Activated naive CD4-positive, alpha-beta T cell treated with anti-CD3 and anti-CD28 coated beads, Interleukin-2, amount 10 ng/mL, durations not matched to agents 7 days and 5 days (primary cell): ENCODE results near the gene WNT5B.

Experiments used
- CTCF ChIA-PET: fragments of 350-600 bp; sonication (Branson Sonifier 250); formaldehyde crosslinking; loops from one replicate; lab custom pipeline; 2021; ENCODE audit warnings: antibody characterized with exemption; lab: Charles Lee
- DNase-seq: peaks from one replicate; pipeline ENCODE4 v3.0.0-alpha.2; 2020
- H3K27ac Mint-ChIP-seq: one replicate; pipeline ENCODE4 v1.8.0; 2021; ENCODE audit warnings: mild to moderate bottlenecking, moderate library complexity, mixed read lengths
- H3K27me3 Mint-ChIP-seq: one replicate; pipeline ENCODE4 v1.8.0; 2021; ENCODE audit warnings: mild to moderate bottlenecking, mixed read lengths
- H3K36me3 Mint-ChIP-seq: one replicate; pipeline ENCODE4 v1.8.0; 2021; ENCODE audit warnings: mixed read lengths
- H3K4me1 Mint-ChIP-seq: one replicate; pipeline ENCODE4 v1.8.0; 2021; ENCODE audit warnings: mixed read lengths
- H3K4me3 Mint-ChIP-seq: one replicate; pipeline ENCODE4 v1.8.0; 2021; ENCODE audit warnings: mild to moderate bottlenecking, moderate library complexity, mixed read lengths
- H3K9me3 Mint-ChIP-seq: one replicate; pipeline ENCODE4 v1.8.0; 2021; ENCODE audit warnings: mixed read lengths

The WNT5B gene

DNA sequence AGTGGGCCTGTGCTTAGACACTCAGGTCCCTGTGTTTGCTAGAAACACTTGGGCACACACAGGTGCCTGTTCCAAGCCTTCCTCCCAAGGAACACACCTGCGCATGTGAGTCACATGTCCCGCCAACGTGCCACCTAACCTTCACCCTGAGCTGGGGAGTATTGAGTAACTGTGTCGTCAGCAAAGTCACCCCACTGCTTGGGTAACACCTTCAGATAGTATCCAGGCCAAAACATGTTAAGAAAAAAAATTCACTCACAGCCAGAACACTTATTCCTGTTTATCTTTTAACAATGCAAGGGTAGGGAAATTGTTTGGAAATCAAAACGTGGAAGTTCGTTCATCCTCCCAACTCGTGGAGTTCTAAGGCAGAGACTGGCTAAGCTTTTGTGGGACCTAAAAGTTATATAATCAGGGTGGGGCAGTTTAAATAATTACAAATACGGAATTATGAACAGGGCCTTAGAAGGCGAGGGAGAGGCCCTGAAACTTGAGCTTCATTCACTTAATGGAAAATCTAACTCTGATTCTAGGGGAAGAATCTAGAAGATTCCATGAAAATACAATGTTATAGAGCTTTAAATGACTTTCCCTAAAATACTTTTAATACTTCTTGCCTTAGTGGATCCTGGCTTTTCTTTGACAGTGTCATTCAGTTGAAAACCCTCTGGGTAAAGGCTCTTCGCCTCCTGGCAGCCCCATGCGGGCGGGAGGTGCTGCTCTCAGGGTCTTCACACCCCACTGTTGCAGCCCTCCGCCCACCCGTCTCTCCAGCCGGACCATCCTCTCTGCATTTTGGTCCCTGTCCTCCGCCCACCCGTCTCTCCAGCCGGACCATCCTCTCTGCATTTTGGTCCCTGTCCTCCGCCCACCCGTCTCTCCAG lies 31.5 kb downstream of the WNT5B start:
- Mint-ChIP-seq H3K4me3 (peak overlapping the region; percentile 3), H3K27me3 (peaks cover 30% of the 10 kb centered on the region), H3K9me3 (no peaks in the 10 kb centered on the region), H3K27ac (peak overlapping the region; percentile 38), H3K4me1 (peaks cover 34% of the 10 kb centered on the region), H3K36me3 (peaks cover 2% of the 10 kb centered on the region)
- CTCF ChIA-PET, result interaction anchor here (1.5 to 15.6 kb wide), 2 partner anchors 26 to 129 kb away, joined by 4 to 326 read pairs; no protein-coding TSS in a partner anchor
- peak; percentile 44 for DNase-seq

DNA sequence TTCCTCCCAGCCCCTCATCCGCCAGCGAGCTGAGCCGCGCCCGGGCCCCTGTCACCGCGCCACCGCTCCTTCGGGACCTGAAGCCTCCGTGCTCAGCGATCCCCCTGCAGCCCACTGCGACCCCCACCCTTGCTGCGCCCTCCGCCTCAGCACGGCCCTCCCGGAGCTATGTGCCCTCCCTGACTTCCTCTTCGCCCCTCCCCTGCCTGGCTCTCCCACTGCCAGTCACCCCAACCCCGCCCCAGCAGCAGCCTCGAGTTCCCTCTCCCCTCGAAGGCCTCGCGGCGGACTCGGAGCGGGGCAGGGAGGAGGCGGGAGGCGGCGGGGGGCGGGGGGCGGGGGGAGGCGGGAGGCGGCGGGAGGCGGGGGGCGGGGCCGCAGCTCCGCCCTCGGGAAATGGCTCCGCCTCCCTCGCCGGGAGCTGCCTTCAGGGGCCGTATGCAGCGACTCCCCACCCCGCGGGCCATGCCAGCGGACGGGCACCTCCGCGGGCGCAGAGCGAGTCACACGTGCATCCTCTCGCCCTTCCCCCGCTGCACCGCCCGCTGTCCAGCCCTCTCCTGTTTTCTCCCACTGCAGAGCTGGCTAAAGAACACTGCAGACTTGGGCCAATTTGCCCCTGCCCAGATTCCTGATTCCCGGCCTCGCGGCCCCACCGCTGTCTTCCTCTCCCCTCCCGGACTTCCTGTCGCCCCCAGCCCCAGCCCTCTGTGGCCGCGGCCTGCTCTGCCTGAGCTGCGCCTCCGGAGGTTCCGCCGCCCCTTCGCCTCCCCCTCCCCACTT lies 32.7 kb downstream of the WNT5B start:
- peaks cover 27% of the 10 kb centered on the region for H3K27me3 Mint-ChIP-seq
- H3K4me1 Mint-ChIP-seq, result peaks cover 44% of the 10 kb centered on the region
- H3K27ac Mint-ChIP-seq, result peak overlapping the region; percentile 82
- H3K9me3 Mint-ChIP-seq, result no peaks in the 10 kb centered on the region
- peaks cover 2% of the 10 kb centered on the region for H3K36me3 Mint-ChIP-seq
- DNase-seq, result peak; percentile 88
- H3K4me3 Mint-ChIP-seq, result peak overlapping the region; percentile 69
- CTCF ChIA-PET, result interaction anchor here (1.2 to 15.6 kb wide), 2 partner anchors 29 to 128 kb away, joined by 3 to 326 read pairs; partner anchors contain the start of gene ADIPOR2

DNA sequence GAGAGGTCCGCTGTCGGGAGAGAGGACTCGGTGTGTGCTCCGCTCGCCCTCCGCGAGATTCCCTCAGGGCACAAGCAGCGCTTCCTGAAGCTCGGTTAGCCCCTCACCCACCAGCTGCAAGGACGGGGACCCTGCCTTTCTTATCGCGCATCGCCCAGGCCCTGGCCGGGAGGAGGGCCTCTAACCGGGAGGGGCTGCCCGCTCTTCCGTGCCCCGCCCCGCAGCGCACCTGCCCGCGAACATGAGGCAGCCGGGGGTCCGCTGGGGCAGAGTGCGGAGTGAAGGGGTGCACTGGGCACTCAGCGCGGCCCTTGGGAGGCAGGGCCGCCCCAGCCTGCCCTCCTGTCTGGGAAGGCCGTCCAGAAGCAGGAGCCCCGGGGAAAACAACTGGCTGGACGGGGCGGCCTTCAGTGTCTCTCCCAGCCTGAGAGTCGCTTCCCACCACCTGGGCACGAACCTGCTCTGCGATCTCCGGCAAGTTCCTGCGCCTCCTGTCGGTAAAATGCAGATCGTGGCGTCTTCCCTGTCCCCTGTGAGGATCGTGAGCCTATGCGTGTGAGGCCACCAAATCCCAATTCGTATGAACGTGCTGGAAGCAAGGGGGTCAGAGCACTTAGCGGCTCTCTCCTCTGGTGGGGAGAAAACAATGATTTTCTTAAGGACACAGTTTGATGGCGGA lies 33.9 kb downstream of the WNT5B start:
- Mint-ChIP-seq H3K9me3 (no peaks in the 10 kb centered on the region), H3K27me3 (peaks cover 19% of the 10 kb centered on the region), H3K4me1 (peaks cover 55% of the 10 kb centered on the region), H3K27ac (peak overlapping the region; percentile 74), H3K4me3 (peak overlapping the region; percentile 71), H3K36me3 (peaks cover 2% of the 10 kb centered on the region)
- CTCF ChIA-PET, result interaction anchor here (15.6 kb wide), 1 partner anchor 127 kb away, joined by 326 read pairs; no protein-coding TSS in a partner anchor
- DNase-seq, result peak; percentile 28

DNA sequence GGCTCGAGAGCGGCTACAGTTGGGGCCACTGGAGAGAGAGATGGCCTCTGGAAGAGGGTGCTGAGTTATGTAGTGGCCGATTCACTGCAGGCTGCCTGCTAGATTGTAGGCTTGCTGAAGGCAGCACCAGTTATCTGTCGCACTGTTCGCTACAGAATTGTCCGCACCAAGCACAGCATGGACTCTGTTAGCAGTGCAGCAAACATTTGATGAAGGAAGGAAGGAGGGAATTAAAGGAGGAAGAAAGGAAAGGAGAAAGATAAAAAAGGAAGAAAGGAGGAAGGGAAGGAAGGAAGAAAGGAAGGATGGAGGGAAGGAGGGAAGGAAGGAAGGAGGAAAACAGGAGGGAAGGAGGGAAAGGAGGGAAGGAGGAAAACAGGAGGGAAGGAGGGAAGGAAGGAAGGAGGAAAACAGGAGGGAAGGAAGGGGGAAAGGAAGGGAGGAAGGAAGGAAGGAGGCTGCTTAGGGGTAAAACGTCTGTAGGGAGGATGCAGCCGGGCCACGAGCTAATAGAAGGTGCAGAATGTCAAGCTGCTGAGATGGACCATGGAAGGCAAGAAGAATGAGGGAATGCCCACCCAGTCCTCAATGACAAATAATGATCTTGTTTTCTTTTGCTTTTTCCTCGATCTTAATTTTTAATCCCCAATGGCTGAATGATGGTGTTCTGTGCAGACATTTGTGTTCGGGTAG lies 34.6 kb downstream of the WNT5B start:
- peaks cover 60% of the 10 kb centered on the region for H3K4me1 Mint-ChIP-seq
- DNase-seq, result no peak
- no peaks in the 10 kb centered on the region for H3K9me3 Mint-ChIP-seq
- peaks cover 19% of the 10 kb centered on the region for H3K27me3 Mint-ChIP-seq
- H3K36me3 Mint-ChIP-seq, result peaks cover 2% of the 10 kb centered on the region
- peak overlapping the region; percentile 71 for H3K4me3 Mint-ChIP-seq
- CTCF ChIA-PET, result no interaction called here
- H3K27ac Mint-ChIP-seq, result peak overlapping the region; percentile 74

DNA sequence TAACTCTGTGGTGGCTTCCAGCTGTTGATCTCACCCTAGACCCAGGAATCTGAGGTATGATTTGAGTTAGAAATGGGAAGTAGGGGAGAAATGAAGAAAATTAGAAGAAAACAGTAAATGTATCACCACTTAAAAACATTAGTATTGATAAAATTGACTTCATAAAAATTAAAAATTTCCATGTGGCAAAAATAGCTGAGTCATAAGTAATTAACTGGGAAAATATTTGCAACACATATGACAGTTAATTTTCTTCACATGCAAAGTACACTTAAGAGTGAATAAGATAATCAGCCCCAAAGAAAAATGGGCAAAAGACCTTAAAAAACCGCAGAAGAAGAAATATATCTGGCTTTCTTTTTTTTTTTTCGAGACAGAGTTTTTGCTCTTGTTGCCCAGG lies 36.3 kb downstream of the WNT5B start:
- Mint-ChIP-seq H3K4me1 (peaks cover 67% of the 10 kb centered on the region), H3K27me3 (peaks cover 19% of the 10 kb centered on the region), H3K9me3 (no peaks in the 10 kb centered on the region), H3K27ac (no peak overlapping the region), H3K4me3 (no peak overlapping the region), H3K36me3 (peaks cover 2% of the 10 kb centered on the region)
- CTCF ChIA-PET, result interaction anchor here (0.6 to 1.4 kb wide), 2 partner anchors 31 to 368 kb away, joined by 3 read pairs; no protein-coding TSS in a partner anchor
- no peak for DNase-seq

DNA sequence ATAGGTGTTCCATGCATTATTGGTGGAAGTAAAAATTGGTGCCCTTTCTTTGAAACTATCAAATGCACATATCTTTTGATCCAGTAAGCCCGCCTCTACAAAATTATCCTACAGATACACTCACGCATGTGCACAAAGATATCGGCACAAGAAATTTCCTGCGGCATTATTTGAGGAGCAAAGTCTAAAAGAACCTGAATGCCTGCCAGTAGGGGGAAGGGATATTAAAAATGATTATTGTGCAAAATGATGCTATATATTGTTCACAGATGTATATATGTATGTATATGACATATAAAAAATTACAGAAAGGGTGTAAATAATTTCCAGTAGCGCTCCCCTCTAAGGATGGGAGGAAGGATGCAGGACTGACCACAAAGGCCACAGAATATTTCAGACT lies 37.2 kb downstream of the WNT5B start:
- Mint-ChIP-seq H3K27ac (no peak overlapping the region), H3K4me1 (peaks cover 67% of the 10 kb centered on the region), H3K36me3 (peaks cover 2% of the 10 kb centered on the region), H3K27me3 (peaks cover 23% of the 10 kb centered on the region), H3K4me3 (no peak overlapping the region), H3K9me3 (no peaks in the 10 kb centered on the region)
- CTCF ChIA-PET, result interaction anchor here (1.2 kb wide), 1 partner anchor 16 kb away, joined by 3 read pairs; no protein-coding TSS in a partner anchor
- no peak for DNase-seq

DNA sequence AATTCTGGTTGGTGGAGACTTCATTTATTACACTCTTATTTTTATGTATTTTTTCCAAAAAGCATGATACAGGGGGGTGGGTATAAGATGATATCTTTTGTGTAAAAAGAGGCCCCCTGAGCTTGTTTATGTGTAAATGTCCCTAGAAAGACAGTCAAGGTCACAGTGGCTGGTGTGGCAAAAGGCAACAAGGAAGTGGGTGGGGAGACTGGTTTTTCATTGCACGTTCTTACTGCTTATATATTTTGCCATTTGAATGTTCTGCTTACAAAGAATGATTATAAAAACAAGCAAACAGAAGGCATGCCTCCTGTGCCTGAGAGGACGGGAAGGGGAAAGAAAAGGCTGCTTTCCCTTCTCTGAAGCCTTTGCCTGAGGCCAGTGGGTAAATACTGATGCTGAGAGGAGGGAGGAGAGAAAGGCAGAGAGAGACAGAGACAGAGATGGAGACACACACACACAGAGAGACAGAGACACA lies 37.7 kb downstream of the WNT5B start:
- CTCF ChIA-PET, result interaction anchor here (0.8 to 1.2 kb wide), 2 partner anchors 9 to 15 kb away, joined by 3 read pairs; no protein-coding TSS in a partner anchor
- no peak for DNase-seq
- H3K36me3 Mint-ChIP-seq, result peaks cover 2% of the 10 kb centered on the region
- H3K27ac Mint-ChIP-seq, result peak overlapping the region; percentile 86
- H3K9me3 Mint-ChIP-seq, result no peaks in the 10 kb centered on the region
- H3K4me3 Mint-ChIP-seq, result no peak overlapping the region
- H3K27me3 Mint-ChIP-seq, result peaks cover 18% of the 10 kb centered on the region
- H3K4me1 Mint-ChIP-seq, result peaks cover 65% of the 10 kb centered on the region

DNA sequence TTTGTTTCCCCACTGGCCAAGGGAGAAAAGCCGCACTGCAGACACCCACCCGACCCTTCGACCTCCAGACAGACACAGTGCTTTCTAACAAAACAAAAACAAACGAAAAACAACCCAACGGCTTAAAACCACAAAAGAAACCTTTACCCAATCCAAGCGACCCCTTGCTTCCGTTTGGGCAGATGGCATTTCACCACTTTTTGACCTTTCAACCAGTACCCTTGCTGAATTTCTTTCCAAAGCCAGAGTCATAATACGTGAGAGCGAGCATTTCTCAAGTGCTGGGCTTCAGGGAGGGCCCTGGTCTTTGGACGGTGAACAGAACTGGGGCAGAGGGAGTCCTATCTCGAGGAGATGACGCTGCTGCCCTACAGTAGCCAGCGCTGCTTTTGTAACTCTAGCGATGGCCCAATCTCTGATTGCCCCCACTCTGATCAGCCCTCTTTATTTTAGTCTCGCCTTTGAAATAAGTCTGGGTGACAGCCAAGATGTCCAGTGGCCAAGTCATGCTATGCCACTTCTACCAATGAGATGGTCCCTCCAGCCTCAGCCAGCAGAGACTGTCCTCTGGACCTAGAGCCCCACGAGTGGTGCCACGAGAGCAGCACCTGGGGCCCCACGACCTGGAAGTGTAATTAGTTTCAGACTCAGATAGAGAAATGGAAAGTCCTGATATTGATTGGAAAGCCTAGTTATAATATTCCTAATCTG lies 40.0 kb downstream of the WNT5B start:
- Mint-ChIP-seq H3K4me1 (peaks cover 52% of the 10 kb centered on the region), H3K9me3 (no peaks in the 10 kb centered on the region)
- CTCF ChIA-PET, result interaction anchor here (1.2 kb wide), 1 partner anchor 16 kb away, joined by 3 read pairs; no protein-coding TSS in a partner anchor

DNA sequence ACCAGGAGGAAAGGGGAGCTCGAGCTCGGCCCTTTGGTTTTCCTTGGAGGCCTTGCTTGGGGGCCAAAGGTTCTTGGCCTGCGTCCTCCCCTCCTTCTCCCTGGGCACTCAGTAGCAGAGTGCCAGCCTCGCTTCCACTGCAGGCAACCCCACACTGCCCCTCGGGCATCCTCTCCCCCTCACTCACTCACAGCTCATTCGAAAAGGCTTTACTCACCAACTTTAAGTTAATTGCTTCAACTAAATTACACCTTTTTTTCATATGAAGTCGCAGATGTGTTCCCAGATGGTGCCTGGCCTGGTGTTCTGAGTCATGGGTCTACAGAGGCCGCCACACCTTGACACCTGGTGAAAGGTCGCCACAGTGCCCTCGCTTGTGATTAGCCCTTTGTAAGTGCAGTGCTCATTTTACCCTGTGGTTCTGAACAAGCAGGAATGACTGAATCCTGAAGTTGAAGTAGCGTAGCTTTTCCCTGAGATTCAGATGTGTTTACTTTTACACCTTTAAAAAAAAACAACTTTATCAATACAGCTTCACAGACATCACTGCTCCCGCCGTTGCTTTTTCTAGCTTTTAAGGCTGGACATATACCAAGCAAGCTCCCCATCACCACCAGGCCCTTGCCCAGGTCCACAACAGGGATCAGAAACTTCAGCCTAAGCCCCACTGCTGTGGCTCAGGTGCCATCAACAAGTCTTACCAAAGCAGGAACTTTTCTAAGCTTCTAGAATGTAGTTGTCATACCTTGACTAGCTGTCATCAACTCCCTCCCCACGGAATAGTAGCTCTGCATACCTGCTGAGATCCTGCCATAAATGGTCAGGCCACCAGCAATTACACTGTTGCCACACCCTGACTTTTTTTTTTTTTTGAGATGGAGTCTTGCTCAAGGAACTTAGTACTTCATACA lies 41.6 kb downstream of the WNT5B start:
- Mint-ChIP-seq H3K27ac (peak overlapping the region; percentile 68), H3K4me1 (peaks cover 38% of the 10 kb centered on the region), H3K9me3 (no peaks in the 10 kb centered on the region), H3K27me3 (peaks cover 4% of the 10 kb centered on the region), H3K4me3 (no peak overlapping the region), H3K36me3 (no peaks in the 10 kb centered on the region)
- no peak for DNase-seq
- CTCF ChIA-PET, result interaction anchor here (0.7 to 1.5 kb wide), 5 partner anchors 11 to 36 kb away, joined by 3 to 5 read pairs (median 3); no protein-coding TSS in a partner anchor

More for the DNA sequence above, 40.0 kb downstream of the WNT5B start:
- Mint-ChIP-seq H3K36me3 (no peaks in the 10 kb centered on the region), H3K27ac (peak overlapping the region; percentile 44), H3K4me3 (no peak overlapping the region), H3K27me3 (peaks cover 4% of the 10 kb centered on the region)
- no peak for DNase-seq

DNA sequence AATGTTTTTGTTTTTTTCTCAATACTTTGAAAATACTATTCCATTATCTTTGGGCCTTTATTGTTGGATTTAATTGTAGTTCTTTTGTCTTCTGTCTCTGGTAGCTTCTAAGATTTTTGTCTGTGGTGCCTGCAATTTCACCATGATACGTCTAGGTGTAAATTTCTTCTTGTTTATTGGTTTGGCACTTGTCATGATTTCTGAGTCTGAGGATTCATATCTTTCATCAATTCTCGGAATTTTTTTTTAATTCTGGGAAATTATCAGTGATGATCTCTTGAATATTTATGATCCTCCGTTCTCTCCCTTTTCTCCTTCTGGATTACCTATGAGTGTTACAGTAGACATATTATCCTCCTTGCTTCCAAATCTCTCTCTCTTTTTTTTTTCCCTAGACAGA lies 47.0 kb downstream of the WNT5B start:
- Mint-ChIP-seq H3K27me3 (peaks cover 9% of the 10 kb centered on the region), H3K36me3 (no peaks in the 10 kb centered on the region), H3K4me1 (peaks cover 3% of the 10 kb centered on the region), H3K4me3 (no peak overlapping the region), H3K9me3 (no peaks in the 10 kb centered on the region), H3K27ac (no peak overlapping the region)
- CTCF ChIA-PET, result interaction anchor here (1.4 kb wide), 1 partner anchor 115 kb away, joined by 4 read pairs; no protein-coding TSS in a partner anchor
- no peak for DNase-seq

DNA sequence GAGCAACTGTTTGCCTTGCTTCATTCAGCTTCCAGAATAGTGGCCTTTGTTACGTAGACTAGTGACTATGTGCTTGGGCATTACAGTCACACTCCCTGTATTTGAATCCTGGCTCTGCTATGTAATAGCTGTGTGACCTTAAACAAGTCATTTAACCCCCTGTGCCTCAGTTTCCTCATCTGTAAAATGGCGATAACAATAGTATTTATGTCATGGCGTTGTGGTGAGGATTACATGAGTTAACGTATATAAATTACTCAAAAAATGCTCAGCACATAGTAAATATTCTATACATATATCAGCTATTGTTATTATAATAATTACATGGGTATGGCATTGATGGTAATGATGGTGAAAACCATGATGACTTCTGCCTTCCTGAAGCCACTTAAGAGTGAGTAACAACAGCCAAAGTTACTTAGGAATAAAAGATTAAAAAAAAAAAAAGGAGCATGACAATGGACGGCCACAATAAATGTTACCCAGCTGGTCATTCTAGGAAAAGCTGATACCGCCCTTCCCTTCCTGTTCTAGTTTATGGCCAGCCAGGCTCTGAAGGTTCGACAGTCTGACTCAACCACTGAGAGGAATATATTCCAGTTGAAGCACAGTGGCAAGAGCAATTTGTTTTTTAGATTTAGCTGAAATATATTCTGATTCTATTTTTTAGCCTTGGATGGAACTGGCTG lies 51.9 kb downstream of the WNT5B start:
- no peak for DNase-seq
- Mint-ChIP-seq H3K4me3 (no peak overlapping the region), H3K4me1 (no peaks in the 10 kb centered on the region), H3K36me3 (no peaks in the 10 kb centered on the region), H3K27me3 (peaks cover 26% of the 10 kb centered on the region), H3K9me3 (no peaks in the 10 kb centered on the region), H3K27ac (no peak overlapping the region)
- CTCF ChIA-PET, result interaction anchor here (0.6 to 1.2 kb wide), 5 partner anchors 8 to 110 kb away, joined by 3 to 5 read pairs (median 4); no protein-coding TSS in a partner anchor
